Measurements from ENCODE around the gene TDRD7. TPM values are rescaled to one million over a fixed set of nuclear protein-coding genes. Genes with fewer than 3 reads are reported as not detected.

TDRD7 gene
- polyA plus RNA-seq, 1 of the 3 experiments (the other 2 are of a cell fraction), result 4.9 TPM

DNA sequence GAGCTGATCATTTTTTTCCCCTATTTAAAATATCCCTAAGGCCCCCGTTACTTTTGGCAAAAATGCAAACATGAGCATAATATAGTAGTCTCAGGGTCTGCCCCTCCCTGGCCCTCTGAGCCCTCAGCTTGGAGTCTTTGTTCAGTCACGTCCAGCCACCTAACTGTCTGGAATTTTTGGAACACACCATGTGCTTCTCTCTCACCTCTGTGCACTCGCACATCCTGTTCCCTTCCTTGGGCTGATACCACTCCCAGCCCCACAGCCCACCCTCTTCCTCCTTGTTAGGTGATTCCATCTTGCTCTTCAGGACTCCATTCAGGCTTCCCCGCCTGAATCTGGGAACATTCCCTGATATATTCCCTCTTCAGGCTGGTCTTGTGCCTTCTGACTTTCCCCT lies 16.0 kb downstream of the TDRD7 start:
- no peak for DNase-seq
- H3K36me3 ChIP-seq (replicated peaks in 1 of 2; ENCODE audit: control insufficient read depth in 1 of 2, insufficient read depth in 2 of 2, low read length in 1 of 2), result peaks cover 23 to 37% of the 10 kb centered on the region in 2 experiments
- no peaks in the 10 kb centered on the region for H3K27me3 ChIP-seq (ENCODE audit: insufficient read depth)
- POLR2A ChIA-PET, result no interaction called here
- 92% methylated on average over 4 of the region's 4 CpGs for WGBS (ENCODE audit: low lambda C conversion rate)
- H3K27ac ChIP-seq (ENCODE audit: low read depth in 2 of 2, low read length in 1 of 2), result no peak overlapping the region
- H3K9ac ChIP-seq, result no peak overlapping the region
- H3K79me2 ChIP-seq (ENCODE audit: insufficient read depth), result peaks cover 10% of the 10 kb centered on the region; the same call in 1 of the 2 replicates
- no peaks in the 10 kb centered on the region for H3K9me2 ChIP-seq
- H3K4me3 ChIP-seq (ENCODE audit: low read depth in 2 of 2, low read length in 1 of 2), result no peak overlapping the region
- no peaks in the 10 kb centered on the region for H3K4me1 ChIP-seq (ENCODE audit: control insufficient read depth in 1 of 2, insufficient read depth in 2 of 2, low read depth in 1 of 2, low read length in 1 of 2)
- no peak overlapping the region for H3K4me2 ChIP-seq
- no peaks in the 10 kb centered on the region for H3K9me3 ChIP-seq
- H4K20me1 ChIP-seq (ENCODE audit: insufficient read depth), result no peaks in the 10 kb centered on the region
- H3F3A ChIP-seq (replicated peaks; ENCODE audit: insufficient read depth), result no peaks in the 10 kb centered on the region
- CTCF ChIA-PET, result interaction anchor here (0.6 kb wide), 1 partner anchor 15 kb away, joined by 3 read pairs; no protein-coding TSS in a partner anchor
- TF ChIP-seq FOXJ3 (CRISPR knock-in tag; IDR thresholded peaks at IDR 0.05), result no peak
- no peak for TF ChIP-seq POLR2AphosphoS5 (IDR thresholded peaks at IDR 0.05; ENCODE audit: low read depth, low read length)
- no peak for TF ChIP-seq CHD2 (IDR thresholded peaks at IDR 0.05; ENCODE audit: low read length, partially characterized antibody)
- no peak for TF ChIP-seq RXRA (IDR thresholded peaks at IDR 0.05; ENCODE audit: borderline replicate concordance, low read depth)
- no peak for TF ChIP-seq EZH2phosphoT487 (IDR thresholded peaks at IDR 0.05; ENCODE audit: borderline replicate concordance, low read depth)
- no peak overlapping the region for H2AFZ ChIP-seq (ENCODE audit: low read depth)

DNA sequence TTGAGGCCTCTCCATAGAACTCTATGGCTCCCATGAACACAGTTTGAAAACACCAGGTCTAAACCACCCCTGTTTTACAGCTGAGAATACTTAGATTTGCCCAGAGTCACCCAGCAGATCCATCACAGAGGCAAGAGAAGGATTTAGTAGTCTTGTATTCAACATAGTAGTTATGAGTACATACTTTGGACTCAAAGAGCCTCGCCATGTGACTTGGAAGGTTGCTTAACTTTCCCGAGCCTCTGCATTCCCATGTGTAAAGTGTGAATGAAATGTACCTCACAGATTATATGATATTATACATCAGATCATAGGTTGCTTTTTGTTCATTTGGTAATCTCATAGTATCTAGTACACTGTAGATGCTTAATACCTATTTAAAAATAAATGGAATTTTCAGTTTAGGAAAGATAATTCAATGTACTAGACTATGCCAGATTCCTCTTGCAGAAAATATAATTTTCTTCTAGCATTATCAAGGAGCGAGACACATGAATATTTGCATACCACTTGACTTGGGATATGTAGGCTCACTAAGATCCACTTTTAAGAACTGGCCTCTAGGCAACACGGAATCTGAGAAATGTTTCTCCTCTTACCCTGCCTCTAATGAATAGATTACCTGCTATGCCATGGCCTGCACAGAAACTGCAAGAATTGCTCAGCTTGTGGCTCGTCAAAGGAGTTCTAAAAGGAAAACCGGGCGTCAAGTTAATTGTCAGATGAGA lies 18.6 kb downstream of the TDRD7 start:
- Histone ChIP-seq H3K79me2 (ENCODE audit: insufficient read depth) (no peaks in the 10 kb centered on the region), H3K27me3 (ENCODE audit: insufficient read depth) (no peaks in the 10 kb centered on the region), H3K4me3 (ENCODE audit: low read depth in 2 of 2, low read length in 1 of 2) (no peak overlapping the region), H3F3A (replicated peaks; ENCODE audit: insufficient read depth) (no peaks in the 10 kb centered on the region), H4K20me1 (ENCODE audit: insufficient read depth) (no peaks in the 10 kb centered on the region), H3K27ac (ENCODE audit: low read depth in 2 of 2, low read length in 1 of 2) (no peak overlapping the region), H3K4me2 (no peak overlapping the region), H3K9me2 (no peaks in the 10 kb centered on the region), H3K36me3 (replicated peaks in 1 of 2; ENCODE audit: control insufficient read depth in 1 of 2, insufficient read depth in 2 of 2, low read length in 1 of 2) (peaks cover 34 to 37% of the 10 kb centered on the region in 2 experiments), H2AFZ (ENCODE audit: low read depth) (no peak overlapping the region), H3K9me3 (no peaks in the 10 kb centered on the region), H3K4me1 (ENCODE audit: control insufficient read depth in 1 of 2, insufficient read depth in 2 of 2, low read depth in 1 of 2, low read length in 1 of 2) (peaks cover 0 to 2% of the 10 kb centered on the region in 2 experiments; a peak in 1 of 4 replicates), H3K9ac (no peak overlapping the region)
- ChIA-PET POLR2A (no interaction called here), CTCF (interaction anchor here (1.4 to 2.0 kb wide), 4 partner anchors 11 to 574 kb away, joined by 3 to 5 read pairs (median 4); partner anchors contain the start of gene TDRD7)
- TF ChIP-seq, protein P1, sequence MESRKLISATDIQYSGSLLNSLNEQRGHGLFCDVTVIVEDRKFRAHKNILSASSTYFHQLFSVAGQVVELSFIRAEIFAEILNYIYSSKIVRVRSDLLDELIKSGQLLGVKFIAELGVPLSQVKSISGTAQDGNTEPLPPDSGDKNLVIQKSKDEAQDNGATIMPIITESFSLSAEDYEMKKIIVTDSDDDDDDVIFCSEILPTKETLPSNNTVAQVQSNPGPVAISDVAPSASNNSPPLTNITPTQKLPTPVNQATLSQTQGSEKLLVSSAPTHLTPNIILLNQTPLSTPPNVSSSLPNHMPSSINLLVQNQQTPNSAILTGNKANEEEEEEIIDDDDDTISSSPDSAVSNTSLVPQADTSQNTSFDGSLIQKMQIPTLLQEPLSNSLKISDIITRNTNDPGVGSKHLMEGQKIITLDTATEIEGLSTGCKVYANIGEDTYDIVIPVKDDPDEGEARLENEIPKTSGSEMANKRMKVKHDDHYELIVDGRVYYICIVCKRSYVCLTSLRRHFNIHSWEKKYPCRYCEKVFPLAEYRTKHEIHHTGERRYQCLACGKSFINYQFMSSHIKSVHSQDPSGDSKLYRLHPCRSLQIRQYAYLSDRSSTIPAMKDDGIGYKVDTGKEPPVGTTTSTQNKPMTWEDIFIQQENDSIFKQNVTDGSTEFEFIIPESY (IDR thresholded peaks at IDR 0.05; ENCODE audit: borderline replicate concordance, low read depth), result no peak
- TF ChIP-seq EP300 (IDR thresholded peaks at IDR 0.05; ENCODE audit: borderline replicate concordance in 1 of 2, low read depth in 1 of 2, low read length in 1 of 2) (no peak), FOXJ3 (CRISPR knock-in tag; IDR thresholded peaks at IDR 0.05) (no peak), CHD2 (IDR thresholded peaks at IDR 0.05; ENCODE audit: low read length, partially characterized antibody) (no peak), RFX5 (IDR thresholded peaks at IDR 0.05; ENCODE audit: low read length) (no peak), FOSL2 (IDR thresholded peaks at IDR 0.05; ENCODE audit: borderline replicate concordance, low read depth) (no peak), JUND (IDR thresholded peaks at IDR 0.05) (no peak), GATA2 (CRISPR knock-in tag; IDR thresholded peaks at IDR 0.05) (no peak), EZH2phosphoT487 (IDR thresholded peaks at IDR 0.05; ENCODE audit: borderline replicate concordance, low read depth) (no peak), MXI1 (IDR thresholded peaks at IDR 0.05; ENCODE audit: low read depth, low read length) (no peak), MEF2A (IDR thresholded peaks at IDR 0.05; ENCODE audit: borderline replicate concordance, low read depth) (no peak), RXRA (IDR thresholded peaks at IDR 0.05; ENCODE audit: borderline replicate concordance, low read depth) (no peak), RCOR1 (IDR thresholded peaks at IDR 0.05; ENCODE audit: low read length) (no peak), NRF1 (IDR thresholded peaks at IDR 0.05; ENCODE audit: low read depth, low read length) (no peak)
- TF ChIP-seq, protein P2, sequence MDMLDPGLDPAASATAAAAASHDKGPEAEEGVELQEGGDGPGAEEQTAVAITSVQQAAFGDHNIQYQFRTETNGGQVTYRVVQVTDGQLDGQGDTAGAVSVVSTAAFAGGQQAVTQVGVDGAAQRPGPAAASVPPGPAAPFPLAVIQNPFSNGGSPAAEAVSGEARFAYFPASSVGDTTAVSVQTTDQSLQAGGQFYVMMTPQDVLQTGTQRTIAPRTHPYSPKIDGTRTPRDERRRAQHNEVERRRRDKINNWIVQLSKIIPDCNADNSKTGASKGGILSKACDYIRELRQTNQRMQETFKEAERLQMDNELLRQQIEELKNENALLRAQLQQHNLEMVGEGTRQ (IDR thresholded peaks at IDR 0.05; ENCODE audit: borderline replicate concordance, low read depth, low read length), result no peak
- TF ChIP-seq, protein P3, sequence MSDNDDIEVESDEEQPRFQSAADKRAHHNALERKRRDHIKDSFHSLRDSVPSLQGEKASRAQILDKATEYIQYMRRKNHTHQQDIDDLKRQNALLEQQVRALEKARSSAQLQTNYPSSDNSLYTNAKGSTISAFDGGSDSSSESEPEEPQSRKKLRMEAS (IDR thresholded peaks at IDR 0.05; ENCODE audit: low read depth), result no peak
- 97% methylated on average over 7 of the region's 7 CpGs for WGBS (ENCODE audit: low lambda C conversion rate)
- no peak for DNase-seq

All from SK-N-SH (cell line).